ENCODE data around the gene RAP1GAP.
"Not testable (repeated sequence)": the region's sequence is repeated elsewhere in the genome, so short reads cannot be mapped to it uniquely, and the experiment has no call there.

Gene RAP1GAP

GRCh38 chr1:21568006-21568746 lies 101.0 kb downstream of the RAP1GAP start:
- no peak for DNase-seq

- DNase-seq, result no peak
These were observed 101.7 kb downstream of the RAP1GAP start for GRCh38 chr1:21567241-21568005.

- DNase-seq, result not testable (repeated sequence)
These were observed 102.8 kb downstream of the RAP1GAP start for GRCh38 chr1:21566361-21566760.

GRCh38 chr1:21565285-21565684 lies 103.9 kb downstream of the RAP1GAP start:
- DNase-seq, result no peak

- DNase-seq, result no peak
These were observed 104.5 kb downstream of the RAP1GAP start for GRCh38 chr1:21564521-21565095.

- no peak for DNase-seq
These were observed 105.2 kb downstream of the RAP1GAP start for GRCh38 chr1:21563971-21564370.

- no peak for DNase-seq
These were observed 106.3 kb downstream of the RAP1GAP start for GRCh38 chr1:21562896-21563295.

- no peak for DNase-seq
These were observed 108.1 kb downstream of the RAP1GAP start for GRCh38 chr1:21560916-21561638.

- no peak for DNase-seq
These were observed 109.2 kb downstream of the RAP1GAP start for GRCh38 chr1:21559788-21560567.

- no peak for DNase-seq
These were observed 115.8 kb downstream of the RAP1GAP start for GRCh38 chr1:21553116-21553926.

- no peak for DNase-seq
These were observed 116.4 kb downstream of the RAP1GAP start for GRCh38 chr1:21552715-21553114.

GRCh38 chr1:21550866-21551475 lies 118.2 kb downstream of the RAP1GAP start:
- DNase-seq, result no peak

- DNase-seq, result no peak
These were observed 119.1 kb downstream of the RAP1GAP start for GRCh38 chr1:21550097-21550496.

GRCh38 chr1:21547876-21548275 lies 121.3 kb downstream of the RAP1GAP start:
- DNase-seq, result no peak

All from NCI-H526 (cell line).